Smooth muscle cell of the brain vasculature (primary cell): ENCODE measurements around the gene SIRT4.
"Not testable (repeated sequence)": the region's sequence is repeated elsewhere in the genome, so short reads cannot be mapped to it uniquely, and the experiment has no call there.

Experiments used
- DNase-seq: peaks from one replicate; pipeline ENCODE4 v3.0.0-alpha.2; 2012; ENCODE audit warnings: low read depth, low spot score

SIRT4 gene, protein sequence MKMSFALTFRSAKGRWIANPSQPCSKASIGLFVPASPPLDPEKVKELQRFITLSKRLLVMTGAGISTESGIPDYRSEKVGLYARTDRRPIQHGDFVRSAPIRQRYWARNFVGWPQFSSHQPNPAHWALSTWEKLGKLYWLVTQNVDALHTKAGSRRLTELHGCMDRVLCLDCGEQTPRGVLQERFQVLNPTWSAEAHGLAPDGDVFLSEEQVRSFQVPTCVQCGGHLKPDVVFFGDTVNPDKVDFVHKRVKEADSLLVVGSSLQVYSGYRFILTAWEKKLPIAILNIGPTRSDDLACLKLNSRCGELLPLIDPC

DNA sequence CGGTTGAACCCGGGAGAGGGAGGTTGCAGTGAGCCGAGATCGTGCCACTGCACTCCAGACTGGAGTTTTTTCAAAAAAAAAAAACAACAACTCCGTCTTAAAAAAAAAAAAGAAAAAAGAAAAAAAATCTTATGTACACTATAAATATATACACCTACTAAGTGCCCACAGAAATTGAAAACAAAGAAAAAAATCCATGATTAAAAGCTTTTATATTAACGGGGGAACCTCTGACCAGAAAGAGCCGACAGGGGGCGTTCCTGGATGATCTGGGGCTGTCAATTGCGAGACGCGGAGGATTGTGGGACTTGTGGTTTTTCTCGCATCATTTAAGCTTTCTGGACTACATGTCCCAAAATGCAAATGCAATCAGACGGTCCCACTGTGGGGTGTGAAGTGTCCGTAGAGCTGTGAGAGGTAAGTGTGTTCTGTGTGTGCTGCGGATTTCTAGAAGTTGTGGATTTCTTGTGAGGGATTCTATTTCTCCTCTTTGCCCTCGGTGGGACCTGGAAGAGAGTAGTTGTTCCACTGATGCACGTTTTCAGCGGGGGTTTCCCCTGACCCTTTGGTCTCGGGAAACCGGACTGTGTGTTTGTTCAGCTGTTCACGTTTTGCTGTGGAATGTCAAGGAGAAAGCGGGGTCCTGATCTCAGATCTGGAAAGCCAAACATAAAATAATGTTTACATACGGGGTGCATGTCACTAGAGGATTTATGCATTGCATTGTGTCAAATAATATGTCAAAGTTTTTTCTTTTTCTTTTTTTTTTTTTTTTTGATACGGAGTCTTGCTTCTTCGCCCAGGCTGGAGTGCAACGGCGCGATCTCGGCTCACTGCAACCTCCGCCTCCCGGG, at the start of gene SIRT4:
TSS of gene SIRT4 (plus strand) at position 360 of the 854 bp plus-strand sequence. CDS start 1,241 bp downstream, outside the sequence.
- DNase-seq: peak; percentile 90

DNA sequence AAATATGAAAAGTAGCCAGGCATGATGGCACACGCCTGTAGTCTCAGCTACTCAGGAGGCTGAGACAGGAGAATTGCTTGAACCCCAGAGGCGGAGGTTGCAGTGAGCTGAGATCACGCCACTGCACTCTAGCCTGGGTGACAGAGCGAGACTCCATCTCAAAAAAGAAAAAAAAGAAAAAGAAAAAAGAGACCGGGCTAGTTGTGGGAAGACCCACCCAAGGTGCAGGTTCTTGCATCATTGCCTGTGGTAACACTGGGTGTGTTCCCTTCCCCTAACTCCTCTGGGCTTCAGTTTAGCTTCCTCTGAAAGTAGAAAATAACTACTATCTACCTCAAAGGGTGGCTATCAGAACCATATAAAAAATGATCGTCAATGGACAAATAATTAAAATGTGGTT, 48.8 kb upstream of the SIRT4 start:
- DNase-seq: not testable (repeated sequence)

DNA sequence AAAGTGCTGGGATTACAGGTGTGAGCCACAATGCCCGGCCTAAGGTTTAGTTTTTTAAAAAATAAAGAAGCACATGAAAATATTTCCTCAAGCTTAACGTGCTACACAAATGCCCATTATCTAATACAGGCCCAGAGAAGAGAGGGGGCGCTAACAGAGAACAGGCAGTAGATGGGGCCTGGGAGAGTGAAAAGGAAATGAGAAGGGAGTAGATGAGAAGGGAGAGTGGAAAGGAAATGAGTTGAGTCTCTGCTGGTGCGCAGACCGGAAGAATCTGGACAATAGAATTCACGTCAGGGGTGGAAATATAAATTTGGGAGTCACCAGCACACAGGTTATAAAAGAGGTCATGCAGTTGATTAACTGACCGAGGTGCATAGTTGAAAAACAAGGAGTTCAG, 47.3 kb upstream of the SIRT4 start:
- DNase-seq: no peak

DNA sequence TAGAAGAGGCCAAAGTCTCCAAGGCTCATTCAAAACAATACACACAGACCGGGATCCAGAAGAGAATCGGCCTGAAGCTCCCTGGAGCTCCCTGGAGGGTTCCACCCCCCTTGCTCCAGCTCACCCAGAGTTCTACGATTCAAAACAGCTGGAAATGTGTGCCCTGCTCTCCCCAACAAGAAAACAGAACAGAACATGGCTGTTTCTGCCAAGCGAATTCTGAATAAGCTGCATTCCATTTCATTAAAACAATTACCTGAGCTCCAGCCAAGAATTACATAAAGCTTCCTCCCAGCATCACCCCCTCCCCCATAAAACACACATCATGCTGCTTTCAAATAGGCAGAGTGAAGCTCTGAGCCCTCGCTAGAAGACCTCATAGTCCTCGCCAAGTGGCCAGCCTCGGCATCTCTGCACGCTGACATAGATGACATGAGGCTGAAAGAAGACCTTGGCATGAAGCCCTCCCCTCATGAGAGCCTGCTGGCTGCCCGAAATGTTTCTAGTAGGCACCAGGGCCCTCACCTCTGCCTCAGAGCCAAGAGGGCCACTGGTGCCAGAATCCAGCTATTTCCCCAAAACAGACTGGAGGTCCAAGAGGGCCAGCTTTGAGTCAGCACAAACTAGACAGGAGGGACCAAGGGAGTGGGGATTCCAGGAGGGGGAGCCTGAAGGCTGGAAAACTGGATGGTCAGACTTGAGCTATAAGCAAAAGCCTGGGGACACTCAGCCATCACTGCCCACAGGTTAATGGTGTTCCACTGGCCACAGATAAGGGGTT, 44.9 kb upstream of the SIRT4 start:
- DNase-seq: peak; percentile 85

DNA sequence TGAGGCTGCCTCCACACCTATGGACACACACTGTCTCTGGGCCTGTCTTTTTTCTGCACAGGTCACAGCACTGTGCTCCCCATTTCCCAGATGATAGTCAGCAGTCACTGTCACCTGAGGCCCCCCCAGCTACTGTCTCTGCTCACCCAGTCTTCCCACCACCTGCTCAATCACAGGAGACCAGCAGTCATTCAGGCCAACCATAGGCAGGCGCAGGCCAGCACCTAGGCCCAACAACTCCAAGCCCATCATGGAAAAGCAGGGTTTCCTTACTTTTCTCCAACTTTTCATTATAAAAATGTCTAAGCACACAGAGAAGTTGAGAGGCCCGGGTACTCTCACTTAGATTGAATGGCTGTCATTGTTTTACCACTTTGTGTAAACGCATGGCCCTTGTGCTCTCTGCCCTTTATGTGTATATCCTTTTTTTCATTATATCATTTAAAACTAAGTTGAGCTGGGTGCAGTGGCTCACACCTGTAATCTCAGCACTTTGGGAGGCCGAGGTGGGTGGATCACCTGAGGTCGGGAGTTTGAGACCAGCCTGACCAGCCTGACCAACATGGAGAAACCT, 43.7 kb upstream of the SIRT4 start:
- no peak for DNase-seq

DNA sequence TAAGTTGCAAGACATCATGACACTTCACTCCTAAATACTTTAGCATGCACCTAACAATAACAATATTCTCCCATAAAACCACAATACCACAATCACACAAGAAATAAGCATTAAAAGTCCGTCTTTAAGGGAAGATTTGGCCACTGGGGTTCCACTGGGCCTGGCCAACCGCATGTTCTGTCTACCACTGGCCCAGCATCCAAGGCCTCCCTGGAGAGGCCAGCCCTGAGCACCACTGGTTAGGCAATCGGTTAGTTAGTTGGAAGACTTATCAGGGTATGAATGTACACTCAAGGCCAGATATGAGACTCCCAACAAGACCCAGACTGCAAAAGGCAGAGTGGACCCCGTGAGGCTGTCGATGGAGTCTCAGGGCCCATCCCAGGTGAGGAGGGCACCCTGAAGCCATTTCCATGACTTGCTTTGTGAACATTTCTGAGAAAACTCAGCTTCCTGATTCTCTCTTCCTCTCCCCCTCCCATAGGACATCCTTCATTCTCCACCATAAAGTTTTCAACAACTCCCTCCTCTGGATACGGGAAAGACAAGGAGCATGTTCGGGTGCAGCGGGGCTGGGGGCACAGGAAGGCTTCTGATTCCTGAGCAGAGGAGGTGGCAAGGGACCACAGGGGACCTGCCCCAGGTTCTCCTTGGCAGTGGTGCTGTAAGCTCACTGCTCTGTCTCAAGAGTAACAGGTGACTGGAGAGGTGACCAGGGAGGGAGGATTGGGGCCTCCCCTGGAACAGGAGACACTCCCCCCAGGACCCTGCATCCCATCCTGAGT, 42.5 kb upstream of the SIRT4 start:
- DNase-seq: no peak

DNA sequence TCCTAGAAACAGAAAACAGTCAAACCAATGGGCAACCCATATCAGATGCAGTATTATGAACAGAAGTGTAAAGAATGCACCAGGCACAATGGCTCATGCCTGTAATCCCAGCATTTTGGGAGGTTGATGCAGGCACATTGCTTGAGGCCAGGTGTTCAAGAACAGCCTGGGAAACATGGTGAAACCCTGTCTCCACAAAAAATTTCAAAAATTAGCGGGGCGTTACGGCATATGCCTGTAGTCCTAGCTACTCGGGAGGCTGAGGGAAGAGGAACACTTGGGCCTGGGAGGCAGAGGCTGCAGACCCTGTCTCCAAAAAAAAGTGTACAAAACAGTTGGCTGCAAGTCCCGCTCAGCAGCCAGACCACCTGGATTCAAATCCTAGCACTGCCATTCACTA, 41.5 kb upstream of the SIRT4 start:
- DNase-seq: no peak

DNA sequence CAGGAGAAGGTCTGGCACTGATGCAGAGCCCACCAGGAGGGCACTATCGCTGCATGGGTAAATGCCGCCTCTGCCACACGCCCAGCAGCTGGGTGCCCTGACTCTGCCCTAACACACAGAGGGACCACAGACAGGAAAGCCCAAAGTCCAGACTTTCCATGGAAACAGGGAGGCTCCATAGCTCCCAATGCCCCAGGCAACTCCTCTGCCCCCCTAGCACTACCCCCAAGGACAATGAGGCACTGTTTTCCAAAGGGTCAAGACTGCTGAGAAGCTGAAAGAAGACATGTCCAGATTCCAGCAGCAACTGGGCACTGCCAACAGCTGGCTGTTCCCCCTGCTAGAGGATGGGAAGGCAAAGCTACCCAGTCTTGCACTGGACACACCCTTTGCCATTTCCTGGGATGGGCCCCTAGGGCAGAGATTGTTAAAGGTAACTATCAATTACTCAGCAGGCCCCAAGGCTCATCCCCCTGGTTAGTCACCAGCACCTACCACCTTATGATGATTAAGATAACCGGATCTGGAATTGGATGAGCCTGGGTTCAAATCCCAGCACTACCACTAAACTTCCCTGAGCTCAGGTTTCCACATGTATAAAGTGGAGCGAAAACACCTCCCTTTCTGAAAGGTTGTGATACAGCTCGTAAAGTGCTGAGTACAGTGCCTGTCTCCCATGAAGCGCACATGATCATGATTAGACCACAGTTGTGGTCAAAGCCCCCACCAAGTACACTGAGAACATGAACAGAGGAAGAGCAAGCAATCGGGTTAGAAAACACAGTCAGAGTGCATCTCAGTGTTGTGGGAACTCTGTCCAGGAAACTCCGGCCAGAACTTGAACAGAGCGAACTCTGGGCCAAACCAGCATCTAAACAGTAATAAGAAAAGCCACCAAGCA, 39.9 kb upstream of the SIRT4 start:
- no peak for DNase-seq

DNA sequence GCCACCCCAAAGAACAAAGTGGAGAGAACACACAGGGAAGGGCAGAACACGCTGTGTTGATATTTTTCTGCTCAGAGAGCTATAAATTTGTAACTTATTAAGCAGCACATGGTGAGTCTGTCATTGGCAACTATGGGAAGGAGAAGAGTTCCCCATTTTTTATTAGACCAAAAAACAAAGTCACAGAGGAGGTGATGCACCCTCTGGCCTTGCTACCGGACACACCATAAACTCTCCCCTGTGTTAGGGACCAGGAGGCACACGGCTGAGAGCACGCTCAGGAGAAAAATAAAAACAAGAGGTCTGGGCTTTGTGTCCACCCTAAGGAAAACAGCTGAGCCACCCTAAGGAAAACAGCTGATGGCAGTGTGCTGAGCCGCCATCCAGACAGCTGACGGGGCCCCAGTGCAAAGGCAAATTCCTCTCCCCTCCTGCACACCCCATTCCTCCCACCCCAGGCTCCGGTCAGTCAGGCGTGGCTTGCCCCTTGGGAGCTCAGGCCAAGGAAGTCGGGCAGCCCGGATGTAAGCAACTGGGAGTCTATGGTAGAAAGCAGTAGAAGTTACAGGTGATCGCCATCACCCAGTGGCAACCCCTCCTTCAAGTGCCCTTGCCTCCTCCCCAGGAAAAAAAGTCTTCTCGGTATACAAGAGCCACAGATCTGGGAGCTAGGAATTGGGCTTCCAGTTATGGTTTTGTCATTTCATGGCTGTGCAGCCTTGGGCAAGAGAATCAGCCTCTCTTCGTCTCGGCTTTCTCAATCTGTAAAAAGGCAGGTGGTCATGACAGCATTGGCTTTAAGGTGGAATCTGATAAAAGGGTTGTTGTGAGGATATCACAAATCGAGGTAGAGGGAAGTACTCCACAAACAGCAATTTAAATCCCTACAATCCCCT, 39.0 kb upstream of the SIRT4 start:
- DNase-seq: no peak

DNA sequence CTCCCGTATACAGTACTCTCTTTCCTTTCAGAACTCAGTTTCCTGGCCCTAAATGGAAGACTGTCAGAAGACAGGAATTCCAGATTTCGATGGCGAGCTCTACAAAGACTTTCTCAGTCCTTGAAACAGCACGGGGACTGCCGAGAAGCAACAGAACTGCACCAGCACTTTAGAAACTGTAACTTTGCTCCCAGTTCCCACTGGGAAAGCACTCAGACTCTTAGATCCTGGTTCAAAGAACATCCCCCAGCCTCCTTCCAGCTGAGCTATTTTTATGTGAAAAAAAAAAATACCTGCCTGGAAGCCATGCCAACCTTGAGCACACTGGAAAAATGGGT, 38.4 kb upstream of the SIRT4 start:
- DNase-seq: no peak

DNA sequence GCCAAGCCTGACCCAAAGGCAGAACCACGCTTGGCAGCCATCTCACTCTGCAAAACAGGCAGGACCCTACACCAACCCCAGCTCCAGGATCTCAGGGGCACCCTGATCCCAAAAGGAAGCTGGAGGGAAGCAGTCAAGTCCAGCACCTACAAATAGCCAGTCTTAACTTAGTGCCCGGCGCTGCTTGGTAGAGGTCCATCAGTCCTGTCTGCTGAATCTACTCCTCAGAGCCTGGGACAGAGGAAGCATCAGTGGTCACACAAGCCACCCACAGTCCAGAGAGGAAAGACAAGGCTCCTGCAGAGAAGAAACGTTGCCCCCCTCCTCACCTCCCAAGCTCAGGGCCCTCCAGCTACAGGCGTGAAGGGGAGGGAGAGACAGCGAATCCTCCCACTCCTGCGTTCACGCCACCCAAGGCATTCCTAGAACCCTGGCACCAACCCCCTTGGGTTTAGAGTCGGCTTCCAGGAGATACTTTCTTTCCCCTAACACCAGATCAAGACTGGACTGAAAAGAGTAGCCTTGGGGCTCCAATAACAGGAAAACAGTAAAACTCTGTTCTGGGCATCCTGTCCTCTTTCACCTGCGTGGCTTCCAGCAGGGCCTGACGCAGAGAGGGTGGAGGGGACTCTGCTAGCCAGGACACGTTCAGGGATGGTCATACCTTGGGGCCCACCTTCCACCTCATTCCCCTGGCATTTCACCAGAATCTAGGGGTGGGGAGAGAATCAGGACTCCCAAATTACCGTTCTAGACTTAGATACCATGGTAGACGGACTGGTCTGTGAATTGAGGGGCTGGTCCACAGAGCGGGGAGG, 37.8 kb upstream of the SIRT4 start:
- no peak for DNase-seq

DNA sequence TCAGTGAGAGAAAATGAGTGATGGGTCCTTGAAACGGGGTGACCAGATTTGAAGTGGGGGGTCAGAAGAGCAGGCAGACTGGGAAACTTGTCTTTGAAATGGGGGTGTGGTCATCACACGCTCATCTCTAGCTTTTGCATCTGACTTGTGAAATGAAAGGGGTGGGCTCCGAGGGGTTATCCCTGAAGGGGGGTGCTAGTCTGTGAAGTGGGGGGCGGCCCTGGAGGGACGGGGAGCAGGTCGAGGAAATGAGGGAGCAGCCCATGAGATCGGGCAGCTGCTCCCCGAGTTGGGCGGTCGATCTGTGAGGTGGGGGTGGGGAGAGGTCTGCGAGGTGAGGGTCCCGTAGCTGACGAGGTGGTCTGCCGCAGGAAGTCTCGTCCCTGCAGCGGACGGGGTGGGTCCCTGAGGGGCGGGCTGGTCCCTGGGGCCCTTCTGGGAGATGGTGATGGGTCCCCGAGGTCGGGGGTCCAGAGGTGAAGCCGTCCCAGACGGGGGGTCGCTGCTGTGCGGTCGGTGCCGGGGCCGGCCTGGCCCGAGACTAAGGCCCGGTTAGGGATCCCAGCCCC, 37.1 kb upstream of the SIRT4 start:
- no peak for DNase-seq

DNA sequence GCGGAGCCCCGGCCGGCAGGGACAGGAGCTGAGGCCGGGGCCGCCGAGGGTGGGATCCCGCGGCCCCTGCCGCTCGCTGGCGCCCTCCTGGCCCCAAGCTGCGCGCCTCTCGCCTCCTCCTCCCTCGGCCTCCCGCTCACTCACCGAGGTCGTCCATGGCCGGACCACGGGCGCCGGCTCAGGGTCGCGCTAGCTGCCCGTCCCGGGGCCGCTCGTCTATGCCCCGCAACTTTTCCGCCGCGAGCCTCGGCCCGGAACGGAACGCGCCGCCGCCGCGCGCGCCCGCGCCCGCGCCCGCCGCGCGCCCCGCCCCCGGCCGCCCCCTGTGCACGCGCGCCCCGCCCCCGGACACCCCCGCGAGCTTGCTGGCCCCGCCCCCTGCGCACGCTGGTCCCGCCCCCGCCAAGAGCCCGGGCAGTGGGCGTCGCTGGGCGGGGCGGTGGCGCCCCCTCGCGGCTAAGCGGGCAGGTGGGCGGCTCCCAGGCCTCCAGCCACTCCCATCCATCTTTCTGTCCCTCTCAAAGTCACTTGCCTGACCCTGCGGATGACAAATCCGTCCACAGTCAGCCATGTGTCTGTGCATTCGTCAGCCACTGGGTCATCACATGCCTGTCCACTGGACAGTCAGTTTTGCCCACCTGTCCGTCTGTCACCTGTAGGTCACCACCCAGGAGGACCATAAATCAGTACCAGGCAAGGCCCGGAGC, 36.5 kb upstream of the SIRT4 start, which contains the start of gene PXN:
TSS of gene PXN (minus strand) at position 258 of the 707 bp plus-strand sequence. CDS start at position 157, 101 bp downstream.
- DNase-seq: no peak

DNA sequence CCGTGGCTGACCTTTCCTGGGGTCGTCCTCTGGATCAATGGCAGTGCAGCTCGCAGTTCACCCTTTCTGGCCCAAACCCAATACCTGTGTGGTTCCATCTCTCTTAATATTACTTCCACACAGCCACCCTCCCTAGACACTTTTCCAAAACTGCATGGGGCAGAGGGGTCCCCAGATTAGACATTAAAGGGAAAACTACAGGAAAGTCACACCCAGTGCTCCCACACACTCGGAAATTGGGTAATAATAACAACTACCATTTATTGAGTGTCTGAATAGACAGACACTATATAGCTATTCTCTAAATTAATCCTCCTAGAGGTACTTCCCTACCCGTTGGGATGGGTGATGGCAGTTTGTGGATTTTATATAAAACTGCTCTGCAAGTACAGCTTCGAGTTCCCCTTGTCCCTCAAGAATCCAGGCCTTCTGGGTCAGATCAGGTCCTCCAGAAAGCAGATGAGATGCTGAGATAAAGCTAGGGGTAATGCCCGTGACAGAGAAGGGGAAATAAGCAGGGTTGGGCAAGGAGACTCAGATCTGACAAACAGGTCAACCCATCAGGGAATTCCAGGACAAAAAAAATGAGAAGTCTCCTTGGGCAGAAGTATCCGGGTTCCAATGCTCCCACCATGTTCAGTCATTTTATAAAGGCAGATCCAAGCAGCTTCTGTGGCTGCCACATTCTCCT, 35.8 kb upstream of the SIRT4 start:
- DNase-seq: no peak

DNA sequence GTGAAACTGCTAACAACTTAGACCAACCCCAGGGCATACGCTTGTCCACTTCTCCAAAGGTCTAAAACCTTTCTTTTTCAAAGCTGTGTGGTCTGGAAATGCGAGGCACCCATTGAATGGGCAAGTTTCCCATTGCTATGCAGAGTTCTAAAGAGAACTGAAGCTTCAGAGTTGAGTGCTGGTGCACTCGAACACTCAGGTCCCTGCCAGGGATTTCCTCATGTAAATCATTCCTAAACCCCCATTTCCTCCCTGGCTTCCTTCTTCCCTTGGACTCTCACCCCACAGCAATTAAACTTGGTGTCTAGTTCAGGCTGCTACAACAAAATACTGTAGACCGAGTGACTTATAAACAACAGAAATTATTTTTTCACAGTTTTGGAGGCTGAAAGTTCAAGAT, 34.4 kb upstream of the SIRT4 start:
- no peak for DNase-seq

DNA sequence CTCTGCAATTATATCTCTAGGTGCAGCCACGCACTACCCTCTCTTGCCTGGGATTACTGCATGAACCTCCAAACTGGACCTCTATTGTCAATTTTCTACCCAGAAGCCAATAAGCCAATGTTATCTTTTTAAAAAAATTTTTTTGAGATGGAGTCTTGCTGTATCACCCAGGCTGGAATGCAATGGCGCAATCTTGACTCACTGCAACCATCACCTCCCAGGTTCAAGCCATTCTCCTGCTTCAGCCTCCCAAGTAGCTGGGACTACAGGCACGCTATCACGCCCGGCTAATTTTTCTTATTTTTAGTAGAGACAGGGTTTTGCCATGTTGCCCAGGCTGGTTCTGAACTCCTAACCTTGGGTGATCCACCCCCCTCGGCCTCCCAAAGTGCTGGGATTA, 25.4 kb upstream of the SIRT4 start:
- no peak for DNase-seq
